Activated CD4-positive, alpha-beta memory T cell treated with anti-CD3 and anti-CD28 coated beads, Interleukin-2, amount 10 ng/mL, durations not matched to agents 7 days and 5 days (primary cell): Measurements from ENCODE around the gene ACVR1. TPM values are rescaled to one million over a fixed set of nuclear protein-coding genes. Genes with fewer than 3 reads are reported as not detected.

Source experiments
- CTCF ChIA-PET: fragments of 350-600 bp; sonication (Branson Sonifier 250); formaldehyde crosslinking; loops from one replicate; lab custom pipeline; 2021; ENCODE audit warnings: antibody characterized with exemption, inconsistent platforms; lab: Charles Lee
- POLR2A ChIA-PET: fragments of 350-600 bp; sonication (Branson Sonifier 250); formaldehyde crosslinking; loops from one replicate; lab custom pipeline; 2021; ENCODE audit warnings: antibody characterized with exemption; lab: Charles Lee
- DNase-seq: peaks from one replicate; pipeline ENCODE4 v3.0.0-alpha.2; 2020
- H3K27ac Mint-ChIP-seq: one replicate; pipeline ENCODE4 v1.8.0; 2021; ENCODE audit warnings: mild to moderate bottlenecking, mixed read lengths
- H3K27me3 Mint-ChIP-seq: one replicate; pipeline ENCODE4 v1.8.0; 2021; ENCODE audit warnings: mixed read lengths
- H3K36me3 Mint-ChIP-seq: one replicate; pipeline ENCODE4 v1.8.0; 2021; ENCODE audit warnings: low read depth, mixed read lengths
- H3K4me1 Mint-ChIP-seq: one replicate; pipeline ENCODE4 v1.8.0; 2021; ENCODE audit warnings: mixed read lengths
- H3K4me3 Mint-ChIP-seq: one replicate; pipeline ENCODE4 v1.8.0; 2021; ENCODE audit warnings: mild to moderate bottlenecking, mixed read lengths
- H3K9me3 Mint-ChIP-seq: one replicate; pipeline ENCODE4 v1.8.0; 2021; ENCODE audit warnings: mixed read lengths
- total RNA-seq, 2 experiments: library from RNA; stranded (reverse); gene quantifications; one replicate each; pipeline ENCODE4 v1.2.3, GENCODE V29; 2021

Gene ACVR1
- total RNA-seq, 2 experiments from 2014 or later: 24.2 to 27.6 TPM

DNA sequence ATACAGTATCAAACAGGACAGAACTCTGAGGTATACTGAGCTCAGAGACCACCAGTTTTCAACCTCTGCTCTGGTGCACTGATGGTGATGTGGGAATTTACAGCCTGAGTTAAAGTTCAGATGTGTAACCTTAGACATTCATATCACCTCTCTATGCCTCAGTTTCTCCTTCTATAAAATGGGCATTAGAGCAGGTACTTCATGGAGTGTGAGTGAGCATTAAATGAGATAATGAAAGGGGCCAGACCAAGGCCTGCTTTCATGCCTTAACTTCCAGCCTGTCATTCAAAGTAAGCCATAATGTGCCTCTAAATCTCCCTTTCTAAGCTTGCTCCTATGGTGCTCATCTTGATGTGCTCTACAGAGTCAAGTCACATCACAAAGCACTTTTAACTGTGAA is 8.4 kb downstream of the ACVR1 start:
- POLR2A ChIA-PET: interaction anchor here (2.1 kb wide), 1 partner anchor 9 kb away, joined by 8 read pairs; the partner anchor contains the start of gene ACVR1
- CTCF ChIA-PET: interaction anchor here (1.1 to 1.2 kb wide), 2 partner anchors 30 to 566 kb away, joined by 3 read pairs; no protein-coding TSS in a partner anchor
- Mint-ChIP-seq H3K36me3 (peaks cover 37% of the 10 kb centered on the region), H3K4me3 (no peak overlapping the region), H3K27me3 (no peaks in the 10 kb centered on the region), H3K4me1 (peaks cover 54% of the 10 kb centered on the region), H3K27ac (no peak overlapping the region), H3K9me3 (peaks cover 3% of the 10 kb centered on the region)
- DNase-seq: no peak

DNA sequence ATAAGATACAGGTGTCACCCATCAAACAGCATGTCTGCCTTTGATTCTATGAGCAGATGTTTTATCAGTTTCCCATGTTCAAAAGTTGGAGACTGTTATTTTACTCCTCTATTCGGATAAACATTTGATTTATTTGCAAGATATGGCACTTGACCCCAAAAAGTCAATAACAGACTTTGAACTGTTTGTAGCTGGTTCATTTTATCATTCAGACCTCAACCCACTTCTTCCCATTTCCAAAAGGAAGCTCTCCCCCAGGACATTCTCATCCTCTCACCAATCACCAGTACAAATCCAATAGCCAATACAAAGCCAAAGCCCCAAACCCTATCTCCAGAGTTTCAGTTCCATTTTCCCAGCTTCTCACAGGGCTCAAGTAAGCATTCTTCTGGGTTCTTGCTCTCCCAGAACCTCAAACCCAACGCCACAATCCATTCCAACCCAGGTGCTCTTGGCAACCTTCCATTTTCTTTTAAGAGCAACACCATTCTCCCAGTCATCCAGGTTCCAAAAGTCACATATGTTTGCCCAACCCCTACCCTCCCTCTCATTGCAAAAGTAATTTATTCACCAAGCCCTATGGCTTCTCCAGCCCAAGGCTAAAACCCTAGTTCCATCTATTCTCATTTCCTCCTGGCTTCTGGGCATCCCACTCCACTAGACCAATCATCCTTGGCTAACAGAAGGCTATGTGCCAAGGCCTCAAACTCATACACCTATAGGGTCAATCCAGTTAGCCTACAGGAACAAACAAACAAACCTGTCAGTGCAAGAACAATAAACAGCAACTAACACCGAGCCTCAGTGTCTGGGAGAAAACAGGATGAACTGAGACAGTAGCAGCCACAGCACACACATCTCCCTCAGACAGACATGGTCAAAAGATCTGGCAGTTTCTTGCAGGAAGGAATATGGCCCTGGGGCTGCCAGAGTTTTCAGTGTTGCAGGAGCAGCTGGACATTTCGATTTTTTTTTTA is 9.2 kb downstream of the ACVR1 start:
- peaks cover 3% of the 10 kb centered on the region for H3K9me3 Mint-ChIP-seq
- no peak overlapping the region for H3K4me3 Mint-ChIP-seq
- no peaks in the 10 kb centered on the region for H3K27me3 Mint-ChIP-seq
- POLR2A ChIA-PET: interaction anchor here (1.7 to 2.1 kb wide), 2 partner anchors 10 to 32 kb away, joined by 4 to 8 read pairs; partner anchors contain the start of gene ACVR1
- H3K27ac Mint-ChIP-seq: no peak overlapping the region
- peaks cover 34% of the 10 kb centered on the region for H3K36me3 Mint-ChIP-seq
- H3K4me1 Mint-ChIP-seq: peaks cover 48% of the 10 kb centered on the region
- CTCF ChIA-PET: interaction anchor here (1.2 kb wide), 1 partner anchor 31 kb away, joined by 3 read pairs; no protein-coding TSS in a partner anchor
- DNase-seq: no peak

DNA sequence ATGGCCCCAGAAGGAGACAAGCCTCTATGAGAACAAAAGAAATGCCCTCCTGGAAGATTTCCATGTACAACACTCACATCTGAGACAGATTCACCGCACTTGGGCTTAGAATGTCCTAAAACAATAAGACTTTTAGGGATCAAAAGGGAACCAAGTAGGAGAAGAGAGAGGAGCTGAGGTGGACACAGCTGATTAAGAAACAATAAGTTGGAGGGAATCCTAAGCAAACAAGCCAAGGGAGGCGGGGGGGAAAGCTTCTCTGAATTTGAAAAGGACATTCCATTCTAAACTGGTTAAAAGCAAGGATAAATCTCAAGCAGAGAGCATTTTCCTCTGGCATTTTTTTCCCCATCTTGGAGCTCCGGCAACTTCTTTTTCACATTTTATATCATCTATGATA is 9.9 kb downstream of the ACVR1 start:
- Mint-ChIP-seq H3K27me3 (no peaks in the 10 kb centered on the region), H3K27ac (no peak overlapping the region), H3K4me1 (peaks cover 44% of the 10 kb centered on the region), H3K36me3 (peaks cover 31% of the 10 kb centered on the region), H3K4me3 (no peak overlapping the region), H3K9me3 (peaks cover 3% of the 10 kb centered on the region)
- DNase-seq: no peak
- ChIA-PET CTCF (no interaction called here), POLR2A (interaction anchor here (1.0 to 2.1 kb wide), 3 partner anchors 11 to 33 kb away, joined by 4 to 8 read pairs (median 5); partner anchors contain the start of gene ACVR1)

DNA sequence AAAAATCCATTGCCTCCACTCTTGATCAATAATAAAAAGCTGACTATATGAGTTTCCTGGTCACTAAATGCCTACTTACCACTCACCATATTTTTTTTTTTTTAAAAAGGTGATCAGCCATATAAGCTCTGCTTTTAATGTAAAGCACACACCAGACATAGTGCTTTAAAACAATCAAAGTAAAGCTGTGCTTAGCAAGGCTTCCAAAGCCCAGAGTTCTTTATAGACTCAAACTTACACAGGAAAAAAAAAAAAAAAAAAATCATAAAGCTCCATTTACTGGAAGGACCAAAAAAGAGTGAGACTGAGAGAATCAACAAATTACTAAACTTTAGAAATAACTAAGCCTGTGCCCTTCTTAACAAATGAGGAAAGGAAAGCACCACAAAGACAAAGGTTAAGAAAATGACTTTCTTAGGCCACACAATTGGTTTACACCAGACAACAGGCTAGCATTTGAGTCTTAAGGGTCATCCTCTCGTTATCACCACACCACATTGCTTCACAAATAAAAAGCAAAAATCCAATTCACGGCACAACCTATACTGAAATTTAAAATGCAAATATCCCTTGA is 11.2 kb downstream of the ACVR1 start:
- Mint-ChIP-seq H3K27me3 (no peaks in the 10 kb centered on the region), H3K9me3 (peaks cover 3% of the 10 kb centered on the region), H3K4me1 (peaks cover 37% of the 10 kb centered on the region), H3K36me3 (peaks cover 31% of the 10 kb centered on the region), H3K4me3 (no peak overlapping the region), H3K27ac (peak overlapping the region; percentile 63)
- ChIA-PET POLR2A (interaction anchor here (0.8 to 1.7 kb wide), 3 partner anchors 12 to 34 kb away, joined by 3 to 6 read pairs (median 4); partner anchors contain the start of gene ACVR1), CTCF (interaction anchor here (0.6 to 1.3 kb wide), 4 partner anchors 12 to 537 kb away, joined by 3 read pairs; no protein-coding TSS in a partner anchor)
- DNase-seq: no peak

DNA sequence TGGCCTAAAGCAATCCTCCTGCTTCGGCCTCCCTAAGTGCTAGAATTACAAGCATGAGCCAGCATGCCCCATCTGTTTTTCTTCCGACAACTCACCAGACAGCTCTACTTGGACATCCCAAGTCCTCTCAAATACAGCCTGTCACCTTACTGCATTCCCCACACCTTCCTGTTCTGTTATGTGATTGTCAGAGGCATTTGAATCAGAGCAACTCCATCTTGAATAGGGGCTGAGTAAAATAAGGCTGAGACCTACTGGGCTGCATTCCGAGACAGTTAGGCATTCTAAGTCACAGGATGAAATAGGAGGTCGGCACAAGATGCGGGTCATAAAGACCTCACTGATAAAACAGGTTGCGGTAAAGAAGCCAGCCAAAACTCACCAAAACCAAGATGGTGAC is 17.3 kb downstream of the ACVR1 start:
- Mint-ChIP-seq H3K27me3 (no peaks in the 10 kb centered on the region), H3K36me3 (peaks cover 36% of the 10 kb centered on the region), H3K9me3 (no peaks in the 10 kb centered on the region), H3K4me3 (no peak overlapping the region), H3K4me1 (peaks cover 17% of the 10 kb centered on the region), H3K27ac (no peak overlapping the region)
- ChIA-PET CTCF (no interaction called here), POLR2A (no interaction called here)
- DNase-seq: no peak

DNA sequence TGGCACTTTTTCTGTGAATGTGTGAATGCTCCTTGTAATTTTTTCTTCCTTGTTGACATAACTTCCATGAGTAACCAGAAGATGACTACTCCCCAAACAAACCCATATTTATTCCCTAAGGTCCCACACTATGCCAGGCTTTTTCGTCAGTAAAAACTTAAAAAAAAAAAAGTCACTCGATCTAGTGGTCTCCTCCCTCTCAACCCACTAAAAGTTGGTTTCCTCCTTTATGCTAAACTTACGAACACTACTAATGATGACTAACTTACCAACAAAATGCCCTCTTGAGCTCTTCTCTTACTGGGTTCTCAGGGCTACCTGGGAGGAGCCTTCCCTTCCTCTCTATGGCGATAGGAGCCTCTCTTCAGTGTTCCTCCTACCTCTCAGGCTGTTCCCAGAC is 18.2 kb downstream of the ACVR1 start:
- Mint-ChIP-seq H3K36me3 (peaks cover 36% of the 10 kb centered on the region), H3K4me1 (peaks cover 24% of the 10 kb centered on the region), H3K9me3 (no peaks in the 10 kb centered on the region), H3K27ac (no peak overlapping the region), H3K4me3 (no peak overlapping the region), H3K27me3 (no peaks in the 10 kb centered on the region)
- CTCF ChIA-PET: no interaction called here
- POLR2A ChIA-PET: interaction anchor here (0.8 kb wide), 1 partner anchor 25 kb away, joined by 4 read pairs; no protein-coding TSS in a partner anchor
- no peak for DNase-seq

DNA sequence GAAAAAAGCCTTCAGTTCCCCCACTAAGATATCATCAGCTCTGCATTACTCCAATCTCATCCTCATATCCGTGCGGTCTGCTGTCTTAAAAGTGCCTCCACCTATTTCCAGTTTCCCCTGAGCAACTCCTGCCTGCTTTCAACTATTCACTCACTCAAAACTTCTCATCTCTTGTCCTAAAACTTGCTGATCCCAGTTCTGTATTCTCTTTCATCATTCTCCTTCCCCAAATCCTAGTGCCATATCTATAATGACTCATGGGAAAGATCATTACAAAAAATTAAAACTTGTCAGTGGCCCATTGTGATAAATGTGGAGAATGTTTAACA is 20.0 kb downstream of the ACVR1 start:
- Mint-ChIP-seq H3K4me1 (peaks cover 28% of the 10 kb centered on the region), H3K36me3 (peaks cover 42% of the 10 kb centered on the region), H3K9me3 (no peaks in the 10 kb centered on the region), H3K27ac (peak overlapping the region; percentile 25), H3K27me3 (no peaks in the 10 kb centered on the region), H3K4me3 (no peak overlapping the region)
- DNase-seq: no peak
- ChIA-PET POLR2A (no interaction called here), CTCF (no interaction called here)

DNA sequence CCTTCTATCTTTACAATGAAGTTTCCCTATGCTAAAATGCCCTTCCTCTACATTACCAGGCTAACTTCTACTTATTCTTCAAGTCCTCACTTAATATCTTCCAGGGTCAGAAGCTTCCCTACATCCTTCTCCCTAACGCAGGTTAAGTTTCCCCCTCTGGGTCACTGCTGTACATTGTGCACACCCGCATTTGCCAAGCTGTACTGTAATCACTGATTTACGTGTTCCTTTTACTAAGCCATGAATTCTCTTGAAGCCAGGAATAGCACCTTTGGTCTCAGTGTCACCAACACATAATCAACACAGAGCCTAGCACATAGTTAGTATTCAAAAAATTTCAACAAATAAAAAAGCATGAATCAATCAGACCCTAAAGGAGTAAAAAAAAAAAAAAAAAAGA is 22.3 kb downstream of the ACVR1 start:
- Mint-ChIP-seq H3K4me3 (no peak overlapping the region), H3K4me1 (peaks cover 38% of the 10 kb centered on the region), H3K27ac (no peak overlapping the region), H3K36me3 (peaks cover 42% of the 10 kb centered on the region), H3K9me3 (no peaks in the 10 kb centered on the region), H3K27me3 (no peaks in the 10 kb centered on the region)
- POLR2A ChIA-PET: no interaction called here
- no peak for DNase-seq
- CTCF ChIA-PET: interaction anchor here (0.6 to 0.7 kb wide), 2 partner anchors 84 to 226 kb away, joined by 4 to 7 read pairs; no protein-coding TSS in a partner anchor

DNA sequence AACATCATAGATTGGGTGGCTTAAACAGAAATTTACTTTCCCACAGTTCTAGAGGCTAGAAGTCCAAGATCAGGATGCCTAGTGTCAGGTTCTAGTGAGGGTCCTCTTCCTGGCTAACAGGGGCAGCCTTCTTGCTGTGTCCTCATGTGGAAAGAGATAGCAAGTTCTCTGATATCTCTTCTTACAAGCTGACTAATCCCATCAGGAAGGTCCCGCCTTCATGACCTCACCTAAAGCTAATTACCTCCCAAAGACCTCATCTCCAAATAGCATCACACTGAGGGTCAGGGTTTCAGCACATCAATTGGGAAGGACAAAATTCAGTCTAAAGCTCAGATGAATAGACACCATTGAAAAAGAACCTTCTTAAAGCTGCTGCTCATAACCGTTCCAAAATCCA is 22.9 kb downstream of the ACVR1 start:
- ChIA-PET POLR2A (no interaction called here), CTCF (interaction anchor here (0.6 kb wide), 1 partner anchor 1361 kb away, joined by 5 read pairs; no protein-coding TSS in a partner anchor)
- DNase-seq: no peak
- Mint-ChIP-seq H3K4me3 (no peak overlapping the region), H3K27ac (no peak overlapping the region), H3K36me3 (peaks cover 44% of the 10 kb centered on the region), H3K9me3 (no peaks in the 10 kb centered on the region), H3K27me3 (no peaks in the 10 kb centered on the region), H3K4me1 (peaks cover 38% of the 10 kb centered on the region)

DNA sequence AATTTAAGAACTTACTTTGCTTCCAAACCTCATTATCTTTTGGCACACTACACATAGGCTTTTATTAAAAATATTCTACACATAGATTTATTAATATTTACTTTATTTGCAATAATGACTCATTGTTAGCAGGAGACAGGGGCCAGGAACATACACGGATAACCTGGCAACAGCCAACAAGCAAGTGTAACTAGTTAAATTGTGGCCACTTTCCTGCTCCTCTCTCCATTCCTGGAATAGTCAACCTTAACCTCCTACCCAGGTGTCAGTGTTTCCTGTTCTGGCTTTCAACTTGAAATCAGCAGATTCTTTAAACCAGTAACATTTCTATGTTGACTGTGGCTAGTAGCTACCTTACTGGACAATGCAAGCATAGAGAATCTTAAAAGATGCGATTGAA is 26.5 kb downstream of the ACVR1 start:
- no peaks in the 10 kb centered on the region for H3K9me3 Mint-ChIP-seq
- ChIA-PET POLR2A (no interaction called here), CTCF (no interaction called here)
- H3K4me1 Mint-ChIP-seq: peaks cover 25% of the 10 kb centered on the region
- no peaks in the 10 kb centered on the region for H3K27me3 Mint-ChIP-seq
- H3K36me3 Mint-ChIP-seq: peaks cover 52% of the 10 kb centered on the region
- no peak overlapping the region for H3K27ac Mint-ChIP-seq
- no peak overlapping the region for H3K4me3 Mint-ChIP-seq
- DNase-seq: no peak

DNA sequence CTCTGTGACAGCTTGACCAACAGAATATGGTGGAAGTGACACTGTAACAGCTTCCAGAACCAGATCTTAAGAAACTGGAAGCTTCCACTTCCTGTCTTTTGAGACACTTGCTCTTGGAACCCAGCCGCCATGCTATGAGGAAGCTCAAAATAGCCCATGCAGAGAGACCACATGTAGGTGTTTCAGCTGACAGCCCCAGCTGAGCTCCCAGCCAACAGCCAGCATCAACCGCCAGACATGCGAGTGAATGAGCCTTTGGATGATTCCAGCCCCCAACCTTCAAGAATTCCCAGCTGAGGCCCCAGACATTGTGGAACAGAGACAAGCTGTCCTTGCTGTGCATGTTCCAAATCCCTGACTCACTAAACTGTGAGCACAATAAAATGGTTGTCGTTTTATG is 27.9 kb downstream of the ACVR1 start:
- H3K27ac Mint-ChIP-seq: no peak overlapping the region
- no peak for DNase-seq
- peaks cover 54% of the 10 kb centered on the region for H3K36me3 Mint-ChIP-seq
- peaks cover 18% of the 10 kb centered on the region for H3K4me1 Mint-ChIP-seq
- H3K27me3 Mint-ChIP-seq: no peaks in the 10 kb centered on the region
- CTCF ChIA-PET: interaction anchor here (1.5 kb wide), 1 partner anchor 15 kb away, joined by 3 read pairs; no protein-coding TSS in a partner anchor
- H3K4me3 Mint-ChIP-seq: no peak overlapping the region
- no peaks in the 10 kb centered on the region for H3K9me3 Mint-ChIP-seq
- POLR2A ChIA-PET: interaction anchor here (0.9 to 1.6 kb wide), 2 partner anchors 28 to 50 kb away, joined by 3 read pairs; partner anchors contain the start of gene ACVR1

DNA sequence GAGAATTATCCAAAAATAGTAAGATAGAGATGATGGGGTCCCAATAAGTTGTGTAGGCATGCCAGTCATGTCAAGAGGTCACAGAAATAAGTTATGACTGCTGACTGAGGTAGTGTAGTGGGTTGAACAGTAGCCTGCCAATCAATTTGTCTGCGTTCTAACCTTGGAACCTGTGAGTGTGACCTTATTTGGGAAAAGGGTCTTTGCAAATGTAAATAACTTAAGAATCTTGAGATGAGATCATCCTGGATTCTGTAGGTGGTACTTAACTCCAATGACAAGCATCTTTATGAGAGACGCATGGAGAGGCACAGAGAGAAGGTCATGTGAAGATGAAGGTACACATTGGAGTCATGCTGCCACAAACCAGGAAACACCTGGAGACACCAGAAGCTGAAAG is 31.0 kb downstream of the ACVR1 start:
- Mint-ChIP-seq H3K27ac (no peak overlapping the region), H3K36me3 (peaks cover 42% of the 10 kb centered on the region), H3K27me3 (no peaks in the 10 kb centered on the region), H3K9me3 (no peaks in the 10 kb centered on the region), H3K4me3 (no peak overlapping the region), H3K4me1 (peaks cover 9% of the 10 kb centered on the region)
- no peak for DNase-seq
- ChIA-PET CTCF (interaction anchor here (1.3 kb wide), 1 partner anchor 354 kb away, joined by 4 read pairs; no protein-coding TSS in a partner anchor), POLR2A (no interaction called here)

DNA sequence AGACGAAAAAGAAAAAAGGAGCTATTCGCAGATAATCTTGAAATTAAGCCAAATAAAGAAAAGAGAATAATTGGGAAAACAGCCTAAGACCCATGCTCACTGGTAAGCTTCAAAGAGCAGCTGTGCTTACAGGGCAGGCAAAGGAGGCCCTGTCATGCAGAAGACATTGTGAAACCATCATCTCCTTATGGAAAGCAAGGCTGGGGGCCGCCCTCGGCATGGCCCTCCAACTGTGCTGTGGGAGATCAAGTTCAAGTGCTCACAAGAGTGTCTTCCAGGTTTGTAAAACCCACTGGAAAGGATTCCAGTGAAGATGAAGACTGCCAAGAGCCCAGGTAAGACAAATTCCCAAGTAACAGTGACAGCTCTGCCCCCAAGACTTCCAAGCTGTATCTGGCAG is 32.2 kb downstream of the ACVR1 start:
- H3K9me3 Mint-ChIP-seq: no peaks in the 10 kb centered on the region
- H3K36me3 Mint-ChIP-seq: peaks cover 37% of the 10 kb centered on the region
- ChIA-PET CTCF (no interaction called here), POLR2A (no interaction called here)
- no peak overlapping the region for H3K27ac Mint-ChIP-seq
- H3K27me3 Mint-ChIP-seq: no peaks in the 10 kb centered on the region
- H3K4me3 Mint-ChIP-seq: no peak overlapping the region
- peaks cover 2% of the 10 kb centered on the region for H3K4me1 Mint-ChIP-seq
- DNase-seq: no peak
